CD4-positive, alpha-beta T cell treated with Interleukin-6 at 100 ng/mL for 8 hours (primary cell): ENCODE data around the gene COL20A1.

Experiments
- DNase-seq: peaks from one replicate; pipeline ENCODE4 v3.0.0-alpha.2; 2020; ENCODE audit warnings: mixed read lengths, low spot score

The COL20A1 gene

GRCh38 chr20:63362436-63363009 is 69.5 kb downstream of the COL20A1 start:
- no peak for DNase-seq

- no peak for DNase-seq
Observed at GRCh38 chr20:63363013-63363957, 70.3 kb downstream of the COL20A1 start.

GRCh38 chr20:63363981-63364561 is 71.1 kb downstream of the COL20A1 start:
- no peak for DNase-seq

- DNase-seq: no peak
Observed at GRCh38 chr20:63364801-63365585, 72.0 kb downstream of the COL20A1 start.

- DNase-seq: no peak
Observed at GRCh38 chr20:63365601-63366389, 72.8 kb downstream of the COL20A1 start.

- DNase-seq: no peak
Observed at GRCh38 chr20:63366390-63367365, 73.7 kb downstream of the COL20A1 start.

GRCh38 chr20:63367446-63368055 is 74.6 kb downstream of the COL20A1 start:
- no peak for DNase-seq

GRCh38 chr20:63368151-63368550 is 75.2 kb downstream of the COL20A1 start:
- DNase-seq: no peak

- DNase-seq: no peak
Observed at GRCh38 chr20:63369024-63369530, 76.1 kb downstream of the COL20A1 start.

GRCh38 chr20:63369724-63370617 is 77.0 kb downstream of the COL20A1 start:
- no peak for DNase-seq

- DNase-seq: no peak
Observed at GRCh38 chr20:63370618-63371187, 77.7 kb downstream of the COL20A1 start.

- no peak for DNase-seq
Observed at GRCh38 chr20:63371291-63371865, 78.4 kb downstream of the COL20A1 start.

GRCh38 chr20:63372971-63373885 is 80.2 kb downstream of the COL20A1 start:
- no peak for DNase-seq

- DNase-seq: no peak
Observed at GRCh38 chr20:63373996-63374395, 81.0 kb downstream of the COL20A1 start.

GRCh38 chr20:63374504-63374903 is 81.5 kb downstream of the COL20A1 start:
- DNase-seq: no peak

- DNase-seq: no peak
Observed at GRCh38 chr20:63375438-63375837, 82.5 kb downstream of the COL20A1 start.
